Pons (tissue), 1 donor: ENCODE measurements around the gene KIF5C.
"Not testable (repeated sequence)": the region's sequence is repeated elsewhere in the genome, so short reads cannot be mapped to it uniquely, and the experiment has no call there.

Experiments
- DNase-seq: peaks from one replicate; pipeline ENCODE4 v3.0.0-alpha.2; 2016; ENCODE audit warnings: low spot score

The KIF5C gene

DNA sequence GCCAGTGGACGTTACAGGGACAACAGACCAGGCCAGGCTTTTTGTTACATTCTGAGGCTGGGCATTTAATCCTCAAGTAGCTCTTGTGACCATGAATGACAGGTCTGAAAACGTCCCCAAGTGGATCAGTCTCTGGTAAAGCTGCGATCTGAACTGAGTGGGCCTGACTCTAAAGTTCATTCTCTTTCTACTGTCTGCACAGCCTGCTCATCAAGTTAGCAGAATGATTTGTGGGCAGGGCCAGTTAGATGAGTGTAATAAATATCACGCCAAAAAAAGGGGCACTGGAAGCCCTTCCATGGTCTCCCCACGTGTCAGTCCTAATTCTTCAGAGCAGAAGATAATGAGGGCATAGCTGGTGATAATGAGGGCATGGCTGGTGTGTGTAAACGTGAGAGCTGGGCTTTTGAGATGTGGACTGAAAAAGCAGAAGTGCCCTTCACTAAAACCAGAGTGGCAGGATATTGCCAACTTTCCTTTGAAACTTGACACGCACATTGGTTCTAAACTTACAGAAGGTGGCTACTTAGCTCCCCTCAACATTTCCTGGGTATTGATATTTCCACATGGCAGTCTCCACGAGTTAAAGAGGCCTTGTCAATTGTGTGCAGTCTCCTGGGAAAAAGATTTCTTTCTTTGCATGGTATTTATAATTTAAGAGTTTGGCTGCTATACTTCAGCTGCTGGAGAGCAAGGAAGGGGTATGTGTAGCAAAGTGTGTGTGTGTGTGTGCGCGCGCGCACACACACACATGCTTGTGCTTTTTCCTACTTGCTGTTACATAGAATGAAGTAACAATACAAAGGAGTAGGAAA lies 90.8 kb downstream of the KIF5C start:
- no peak for DNase-seq

DNA sequence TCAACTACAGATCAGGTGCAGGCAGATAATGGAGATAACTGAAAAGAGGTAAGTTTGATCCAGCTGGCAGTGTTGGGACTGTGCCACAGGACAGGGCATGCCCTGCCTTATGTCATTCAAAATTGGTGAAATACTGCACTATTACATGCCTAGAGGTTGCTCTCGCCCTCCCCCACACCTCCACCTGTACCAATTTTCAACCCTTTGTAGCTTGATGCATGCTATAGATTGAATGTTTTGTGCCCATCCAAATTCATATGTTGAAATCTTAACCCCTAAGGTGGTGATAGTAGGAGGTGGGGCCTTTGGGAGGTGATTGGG lies 91.4 kb downstream of the KIF5C start:
- DNase-seq, result no peak

DNA sequence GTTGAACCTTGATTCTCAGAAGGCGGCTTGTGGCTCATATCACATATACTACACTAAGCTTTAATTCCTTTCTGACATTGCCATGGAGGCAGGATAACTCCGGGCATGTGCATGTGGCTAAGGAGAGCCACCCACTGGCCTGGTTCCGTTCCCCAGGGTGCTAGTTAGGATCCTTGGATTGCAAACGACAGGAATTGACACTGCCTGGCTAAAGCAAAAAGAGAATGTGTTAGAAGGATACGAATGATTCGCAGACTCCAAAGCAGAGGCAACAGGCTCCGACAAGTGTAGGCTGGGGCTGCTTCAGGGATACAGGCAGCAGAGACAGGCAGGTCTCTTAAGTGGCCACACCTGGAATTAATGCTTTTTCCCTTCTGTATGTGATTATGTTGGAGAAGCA lies 92.0 kb downstream of the KIF5C start:
- DNase-seq, result no peak

DNA sequence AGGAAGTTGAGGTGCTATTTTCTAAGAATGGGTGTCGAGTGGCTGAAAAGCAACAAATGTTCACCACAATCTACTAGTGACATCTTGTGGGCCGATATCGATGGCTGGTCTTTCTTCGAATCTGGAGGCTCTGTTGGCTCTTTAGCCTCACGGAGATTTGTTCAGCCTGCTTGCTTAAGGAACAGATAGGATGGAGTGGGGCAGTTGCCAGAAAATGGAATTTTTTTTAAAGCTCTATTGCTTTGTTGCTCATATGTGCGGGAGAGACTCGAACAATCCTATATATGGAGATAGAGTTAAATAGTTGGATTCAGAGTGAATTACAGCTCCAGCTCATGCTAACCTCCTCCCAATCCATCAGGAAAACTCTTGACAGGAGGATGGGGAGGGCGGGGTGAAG lies 92.6 kb downstream of the KIF5C start:
- DNase-seq, result peak; percentile 38

DNA sequence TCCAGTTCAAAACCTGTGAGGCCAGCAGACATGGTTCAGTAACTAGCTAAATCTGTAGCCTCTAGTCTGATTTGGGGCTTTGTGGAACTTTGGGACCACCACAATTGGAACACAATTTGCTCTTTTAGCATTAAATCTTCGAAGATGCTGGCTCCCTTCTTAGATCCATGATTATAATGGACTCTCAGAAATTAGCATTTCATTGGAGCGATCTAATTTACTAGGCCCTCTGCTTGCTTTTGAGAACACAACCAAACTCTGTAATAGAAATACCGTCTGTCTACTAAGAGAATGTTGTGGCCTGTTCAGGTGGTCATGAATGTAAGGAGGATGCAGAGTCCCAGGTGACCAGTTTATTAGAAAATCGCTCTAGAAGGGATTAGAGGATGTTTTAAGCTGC lies 93.3 kb downstream of the KIF5C start:
- no peak for DNase-seq

DNA sequence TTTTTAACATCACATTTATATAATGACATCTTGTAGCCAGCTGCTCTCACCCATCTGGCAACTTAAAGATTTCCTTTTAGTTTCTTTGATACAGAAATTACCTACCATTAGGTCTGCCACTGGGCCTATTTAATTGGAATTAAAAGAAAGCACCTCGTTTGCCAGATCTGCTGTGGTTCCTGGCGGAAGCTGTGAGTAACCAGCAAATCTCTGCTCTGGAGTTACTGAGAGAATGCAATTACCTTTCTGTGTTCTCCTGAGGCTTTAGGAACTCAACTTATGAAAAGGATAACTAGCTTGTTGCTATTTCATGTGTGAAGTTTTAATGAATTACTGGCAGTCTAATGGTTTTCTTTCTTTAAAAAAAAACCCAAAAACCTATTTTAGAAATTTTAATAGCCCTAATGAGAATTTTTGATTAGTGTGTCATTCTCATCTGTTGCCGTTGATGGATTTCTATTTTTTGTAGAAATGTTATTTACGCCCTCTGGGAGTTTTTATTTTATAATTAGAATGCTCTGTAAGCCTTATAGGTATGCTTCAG lies 93.8 kb downstream of the KIF5C start:
- no peak for DNase-seq

DNA sequence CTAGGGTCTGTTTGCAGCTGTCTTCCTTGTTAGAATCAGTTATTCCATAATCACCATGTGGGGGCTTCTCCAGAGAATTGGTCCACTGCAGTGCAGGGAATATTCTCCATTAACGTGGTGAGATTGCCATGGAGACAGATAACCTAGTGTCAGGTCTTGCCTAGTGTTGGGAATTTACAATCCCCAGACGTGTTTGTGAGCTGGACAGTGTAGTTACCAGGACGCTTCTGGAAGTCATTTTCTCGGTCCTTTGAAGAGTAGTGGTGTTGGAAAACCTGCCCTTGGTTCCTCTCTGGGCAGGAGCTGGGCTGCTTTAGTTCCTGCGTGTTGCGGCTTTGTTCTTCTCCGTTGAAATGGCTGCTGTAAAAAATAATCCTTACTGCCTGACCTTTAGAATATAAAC lies 94.6 kb downstream of the KIF5C start:
- DNase-seq, result no peak

DNA sequence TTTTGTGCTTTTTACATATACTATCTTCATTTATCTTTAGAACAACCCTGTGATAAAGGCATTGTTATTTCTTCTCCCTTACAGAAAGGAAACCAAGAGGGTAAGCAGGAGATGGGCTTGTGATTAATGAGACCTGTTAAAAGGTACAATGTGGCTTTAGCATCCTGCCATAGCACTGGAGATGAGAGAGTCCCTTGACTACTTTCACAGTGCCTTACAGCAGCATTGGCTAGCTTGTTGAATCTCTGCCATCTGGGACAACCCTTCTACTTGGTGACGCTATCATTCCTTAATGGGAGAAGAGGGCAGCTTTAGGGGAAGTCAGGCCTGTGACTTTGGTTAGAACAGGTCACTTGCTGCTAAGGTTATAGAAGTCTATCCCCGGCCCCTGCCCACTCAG lies 95.4 kb downstream of the KIF5C start:
- no peak for DNase-seq

DNA sequence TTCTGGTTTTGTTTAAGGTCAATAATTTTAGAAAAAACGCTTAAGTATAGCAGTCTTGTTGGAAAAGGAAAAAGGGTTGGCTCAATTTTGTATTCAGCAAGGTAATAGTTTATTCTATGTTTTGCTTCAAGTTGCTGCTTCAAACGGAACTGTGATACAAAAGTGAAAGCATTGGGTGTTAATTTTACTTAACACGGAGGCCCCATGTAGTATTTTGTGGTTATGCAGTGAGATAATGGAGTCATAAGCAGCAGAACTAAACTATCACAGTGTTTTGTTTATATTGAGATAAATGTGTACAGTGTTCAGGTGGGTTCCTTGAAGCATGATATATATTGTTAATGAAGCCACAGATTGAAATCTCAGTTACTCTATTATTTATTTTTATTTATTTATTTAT lies 96.5 kb downstream of the KIF5C start:
- DNase-seq, result no peak

DNA sequence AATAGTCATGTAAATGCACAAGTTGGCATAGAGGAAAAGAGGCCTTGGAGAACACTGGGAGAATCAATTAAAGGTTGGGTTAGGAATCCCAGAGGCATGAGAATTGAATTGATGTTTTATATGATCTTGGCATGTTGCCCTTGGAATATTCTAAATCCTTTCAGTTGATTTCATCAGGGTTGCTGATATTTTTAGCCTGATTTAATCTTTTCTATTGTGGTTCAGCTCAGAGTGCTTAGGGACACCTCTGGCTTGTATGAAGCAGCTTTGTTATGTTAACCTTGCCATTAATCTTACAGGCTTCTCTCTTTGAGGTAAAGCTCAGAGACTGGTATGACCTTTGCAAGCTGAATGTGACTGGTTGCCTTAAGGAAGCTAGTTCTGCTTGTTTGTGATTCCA lies 99.1 kb downstream of the KIF5C start:
- no peak for DNase-seq

DNA sequence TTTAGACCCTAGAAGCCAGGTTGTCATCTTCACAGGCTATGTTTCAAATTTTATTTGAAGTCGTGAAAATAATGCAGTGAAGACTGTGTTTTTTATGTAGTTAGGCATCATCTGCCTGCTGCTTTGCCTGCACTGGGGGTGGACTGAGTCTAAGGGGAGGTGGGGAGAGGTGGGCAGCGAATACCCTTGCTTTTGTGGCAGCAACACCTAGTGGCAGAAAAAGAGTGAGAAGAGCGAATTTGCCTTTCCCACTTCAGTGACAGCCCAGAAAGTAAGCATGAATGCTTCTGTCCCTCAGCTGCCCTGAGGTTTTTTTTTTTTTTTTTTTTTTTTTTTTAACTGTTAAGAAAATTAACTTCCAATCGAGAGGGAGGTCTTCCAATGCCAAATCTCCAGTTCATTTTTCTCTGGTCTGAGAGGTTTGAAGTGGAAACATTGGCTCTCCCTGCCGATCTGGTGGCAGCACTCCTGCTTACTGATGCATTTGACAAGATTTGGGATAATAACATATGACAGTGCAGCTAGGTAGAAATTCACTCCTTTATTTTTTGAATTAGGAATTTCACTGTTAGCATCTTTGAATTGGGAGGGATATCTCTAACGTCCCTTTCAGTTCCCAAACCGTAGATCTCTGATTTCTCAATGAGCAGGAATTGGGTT lies 103.1 kb downstream of the KIF5C start:
- DNase-seq, result no peak

DNA sequence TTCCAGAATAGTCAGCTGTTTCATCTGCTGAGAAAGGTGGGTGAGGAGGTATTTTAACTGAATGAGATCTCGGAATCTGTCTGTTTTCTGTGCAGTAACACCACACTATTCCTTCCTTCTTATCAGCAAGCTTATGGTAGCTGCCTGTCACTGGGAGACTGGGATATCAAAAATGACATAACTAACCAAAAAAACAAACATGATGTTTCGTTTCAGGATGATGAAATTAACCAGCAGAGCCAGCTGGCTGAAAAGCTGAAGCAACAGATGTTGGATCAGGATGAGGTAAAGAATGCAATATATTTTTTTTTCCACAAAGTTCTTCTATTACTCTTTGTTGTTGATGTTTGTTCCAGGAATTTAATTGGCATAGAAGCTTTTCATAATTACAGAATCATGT lies 103.7 kb downstream of the KIF5C start:
- no peak for DNase-seq

DNA sequence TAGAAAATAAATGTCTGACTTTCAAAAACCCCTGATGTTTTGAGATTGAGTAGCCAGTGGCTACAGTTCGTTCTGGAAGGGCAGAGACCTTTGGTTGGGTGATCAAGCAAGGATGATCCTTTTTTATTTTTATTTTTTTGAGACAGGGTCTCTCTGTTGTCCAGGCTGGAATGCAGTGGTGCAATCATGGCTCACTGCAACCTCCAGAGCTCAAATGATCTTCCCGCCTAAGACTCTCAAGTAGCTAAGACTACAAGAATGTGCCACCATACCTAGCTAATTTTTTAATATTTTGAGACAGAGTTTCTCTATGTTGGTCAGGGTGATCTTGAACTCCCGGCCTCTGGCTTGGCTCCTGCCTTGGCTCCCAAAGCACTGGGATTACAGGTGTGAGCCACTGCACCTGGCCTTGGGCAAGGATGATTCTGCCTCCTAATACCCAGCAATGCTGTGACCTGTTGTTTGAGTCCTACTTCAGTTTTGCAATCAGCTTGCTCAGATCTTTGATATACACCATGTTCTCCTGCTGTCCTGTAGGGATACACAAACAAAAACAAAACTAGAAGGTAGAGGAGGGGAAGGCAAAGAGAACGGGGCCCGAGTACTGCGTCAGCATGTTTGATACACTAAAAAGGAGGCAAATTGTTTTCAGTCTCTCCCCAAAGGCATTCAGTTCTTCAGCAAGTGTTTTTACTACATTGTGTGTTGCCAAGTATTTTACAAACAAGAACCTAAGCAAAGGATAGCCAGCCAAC lies 104.3 kb downstream of the KIF5C start:
- no peak for DNase-seq

DNA sequence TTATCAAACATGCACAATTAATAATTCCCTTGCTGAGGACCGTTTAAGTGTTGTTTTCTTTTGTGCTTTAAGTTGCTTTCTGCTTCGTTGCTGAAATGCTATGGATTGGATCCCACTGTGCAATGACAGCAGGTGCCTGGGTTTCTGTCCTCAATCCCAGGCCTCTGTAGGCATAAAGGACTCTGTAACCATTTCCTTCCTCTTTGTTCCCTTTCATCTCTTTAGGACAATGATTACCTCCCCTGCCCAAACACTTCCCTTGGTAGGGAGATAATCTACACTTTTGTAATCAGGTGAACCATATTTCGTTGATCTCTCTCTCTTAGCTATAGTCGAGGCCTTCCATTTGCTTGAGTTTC lies 104.9 kb downstream of the KIF5C start:
- no peak for DNase-seq

DNA sequence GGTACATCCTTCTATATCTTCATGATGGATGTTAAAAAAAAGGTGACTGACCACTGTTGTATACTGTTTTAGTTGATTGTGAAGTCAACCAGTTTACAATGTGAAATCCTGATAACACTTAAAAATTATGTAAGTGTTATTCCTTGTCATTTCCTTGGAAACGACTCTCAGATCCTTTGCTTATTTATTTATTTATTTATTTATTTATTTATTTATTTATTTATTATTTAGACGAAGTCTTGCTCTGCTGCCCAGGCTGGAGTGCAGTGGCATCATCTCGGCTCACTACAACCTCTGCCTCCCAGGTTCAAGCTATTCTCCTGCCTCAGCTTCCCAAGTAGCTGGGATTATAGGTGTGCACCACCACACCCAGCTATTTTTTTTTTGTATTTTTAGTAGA lies 105.5 kb downstream of the KIF5C start:
- not testable (repeated sequence) for DNase-seq

DNA sequence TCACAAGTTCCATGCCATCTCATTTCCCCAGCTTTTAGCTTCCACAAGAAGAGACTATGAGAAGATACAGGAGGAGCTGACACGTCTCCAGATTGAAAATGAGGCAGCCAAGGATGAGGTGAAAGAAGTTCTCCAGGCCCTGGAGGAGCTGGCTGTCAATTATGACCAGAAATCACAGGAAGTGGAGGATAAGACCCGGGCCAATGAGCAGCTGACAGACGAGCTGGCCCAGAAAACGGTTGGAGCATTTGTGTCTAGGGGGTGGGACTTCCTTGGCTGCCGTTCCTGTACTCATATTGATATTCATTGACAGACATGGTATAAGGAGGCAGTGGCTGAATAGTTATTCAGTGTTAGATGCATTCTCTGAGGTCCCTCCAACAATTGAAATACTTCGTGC lies 106.3 kb downstream of the KIF5C start:
- no peak for DNase-seq

DNA sequence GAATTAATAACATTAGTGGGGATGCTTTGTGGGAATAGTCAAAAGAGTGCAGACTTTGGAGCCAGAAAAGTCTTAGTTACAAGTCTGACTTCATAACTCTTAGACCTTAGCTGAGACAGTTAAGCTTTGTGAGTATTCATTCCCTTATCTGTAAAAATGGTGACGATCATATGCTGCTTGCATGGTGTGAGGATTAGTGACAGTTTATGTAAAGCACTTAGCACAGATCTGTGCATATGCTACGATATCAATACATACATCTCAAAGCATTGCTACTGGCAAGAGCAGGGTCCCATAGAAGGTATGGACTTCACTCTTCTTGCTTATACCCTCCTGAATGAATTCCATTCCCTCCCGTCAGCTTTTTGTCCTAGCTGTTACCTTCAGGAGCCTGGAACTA lies 106.8 kb downstream of the KIF5C start:
- DNase-seq, result no peak

DNA sequence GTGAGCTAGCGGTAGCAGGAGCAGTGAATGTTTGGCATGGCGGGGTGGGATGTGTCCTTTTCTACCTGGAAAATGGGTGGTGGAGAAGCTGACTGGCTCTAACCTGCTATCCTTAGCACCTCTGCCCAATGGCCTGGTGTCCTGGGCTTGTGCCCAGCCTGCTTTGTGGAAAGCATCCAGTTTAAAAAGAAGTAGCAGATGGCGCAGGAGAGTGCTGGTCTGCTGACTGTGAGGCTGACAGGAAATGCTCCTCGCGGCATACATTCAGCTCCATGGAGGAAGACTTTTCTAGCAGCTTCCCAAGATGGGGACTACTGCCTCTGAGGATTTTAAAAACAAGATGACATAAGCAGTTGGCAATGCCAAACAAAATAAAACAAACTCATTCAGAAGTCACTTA lies 107.3 kb downstream of the KIF5C start:
- DNase-seq, result peak; percentile 62

DNA sequence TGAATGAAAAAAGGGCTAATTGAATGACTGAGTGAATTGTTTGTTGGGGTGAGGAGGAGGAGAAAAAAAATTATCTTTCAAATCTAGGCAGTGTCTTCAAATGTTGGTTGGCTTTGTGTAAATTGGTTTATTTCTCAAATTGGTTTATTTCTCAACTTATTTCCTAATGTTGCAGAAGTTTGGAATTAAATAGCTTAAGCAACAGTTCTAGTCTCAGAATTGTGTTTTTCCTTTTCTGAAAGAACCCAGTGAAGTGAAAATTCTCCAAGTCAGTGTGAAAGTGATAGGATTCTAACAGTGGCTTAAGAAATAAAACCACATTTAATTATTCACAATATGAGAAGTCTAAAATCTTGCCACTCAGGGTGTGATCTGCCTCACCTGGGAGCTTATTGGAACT lies 108.9 kb downstream of the KIF5C start:
- DNase-seq, result no peak

DNA sequence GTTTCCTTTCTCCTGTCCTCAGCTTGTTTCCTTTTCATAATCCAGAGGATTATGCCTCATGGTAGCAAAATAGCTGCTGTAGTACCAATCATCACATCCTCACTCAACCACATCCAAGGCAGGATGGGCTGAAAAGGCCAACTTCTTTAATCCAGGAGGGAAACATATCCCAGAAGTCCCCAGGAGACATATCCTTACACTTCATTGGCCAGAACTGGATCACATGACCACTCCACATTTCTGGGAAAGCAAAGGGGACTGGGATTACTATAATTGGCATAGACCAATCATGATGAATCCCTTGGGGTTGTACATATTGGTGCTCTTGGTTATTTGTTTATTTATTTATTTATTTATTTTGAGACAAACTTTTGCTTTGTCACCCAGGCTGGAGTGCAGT lies 109.4 kb downstream of the KIF5C start:
- no peak for DNase-seq

DNA sequence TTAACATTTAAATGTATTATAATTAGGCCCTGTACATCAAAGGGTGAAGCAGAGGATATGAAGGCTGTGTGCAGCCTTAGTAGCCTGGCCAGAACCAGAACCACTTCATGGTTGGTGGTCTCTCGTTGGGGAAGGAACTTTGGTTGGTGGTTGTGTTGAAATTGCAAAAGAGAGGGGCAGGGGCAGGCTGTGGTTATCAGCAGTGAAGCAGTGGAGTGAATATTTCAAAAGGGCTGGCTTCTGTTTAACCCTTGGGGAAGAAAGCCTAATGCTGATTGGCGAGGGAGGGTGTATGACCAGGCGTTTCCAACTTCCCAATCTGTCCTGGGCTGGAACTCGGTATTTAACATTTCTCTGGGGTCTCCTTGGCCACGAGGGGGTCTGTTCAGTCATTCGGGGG lies 112.3 kb downstream of the KIF5C start:
- DNase-seq, result no peak

DNA sequence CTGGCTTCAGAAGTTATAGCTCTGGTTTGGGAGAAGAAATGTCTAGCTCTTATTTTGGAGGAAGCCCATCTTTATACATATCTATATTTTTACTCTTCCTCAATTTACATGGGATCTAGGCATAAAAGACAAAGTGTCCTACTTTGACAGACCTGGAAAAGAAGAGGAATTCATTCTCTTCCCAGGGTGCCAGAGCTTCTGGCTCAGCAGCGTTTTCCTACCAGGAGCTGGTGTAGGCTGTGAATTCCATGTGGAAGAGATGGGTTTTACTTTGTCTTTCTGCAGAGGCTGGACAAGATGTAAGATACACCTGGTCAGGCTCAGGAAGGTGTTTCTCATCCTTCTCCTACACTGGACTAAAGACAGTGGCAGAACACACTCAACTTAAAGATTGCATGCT lies 113.3 kb downstream of the KIF5C start:
- DNase-seq, result no peak

DNA sequence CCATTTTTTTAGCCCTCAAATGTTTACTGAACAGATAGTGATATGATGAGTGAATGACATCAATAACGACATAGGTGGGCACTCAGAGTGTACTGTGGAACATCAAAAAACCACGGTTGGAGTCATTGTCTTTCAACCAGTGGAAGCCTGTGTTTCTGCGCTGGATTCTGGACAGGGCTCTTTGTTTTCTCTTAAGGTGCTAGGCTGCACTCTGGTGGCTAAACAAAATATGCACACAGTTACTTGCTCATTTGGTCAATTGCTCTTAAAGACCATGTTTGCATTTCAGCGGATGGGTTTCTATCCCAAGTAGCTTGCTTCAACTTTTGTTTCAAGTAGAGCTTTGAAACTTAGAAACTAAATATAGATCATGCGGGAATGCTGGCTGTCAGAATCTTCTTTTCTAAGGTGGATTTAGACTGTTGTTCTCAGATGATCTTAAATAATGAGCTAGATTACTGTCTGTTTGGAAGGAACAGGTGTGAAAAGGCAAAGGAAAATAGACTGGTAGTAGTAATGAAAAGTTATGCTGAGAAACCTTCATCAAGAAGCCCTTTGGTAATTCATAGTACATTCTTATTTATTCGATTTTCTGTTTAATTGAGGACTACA lies 115.0 kb downstream of the KIF5C start:
- peak; percentile 95 for DNase-seq
